ENCODE data around the gene DPPA4.

GRCh38 chr3:109353057-109353456 is 15.7 kb upstream of the DPPA4 start:
- TF ChIP-seq POLR2AphosphoS5 (IDR thresholded peaks at IDR 0.05) = no peak
- no peak for TF ChIP-seq CTCF (IDR thresholded peaks at IDR 0.05)
- TF ChIP-seq EP300 (IDR thresholded peaks at IDR 0.05) = no peak
